HEK293T (cell line): ENCODE results near the gene SEMA6A.

Source experiments
- CTCF ChIA-PET: fragments of 350-600 bp; formaldehyde crosslinking; extraction: SDS; loops from one replicate; lab custom pipeline; 2021; ENCODE audit warnings: antibody characterized with exemption, inconsistent platforms; lab: Yijun Ruan, JAX
- POLR2A ChIA-PET: fragments of 350-600 bp; formaldehyde crosslinking; extraction: SDS; loops from one replicate; lab custom pipeline; 2020; ENCODE audit warnings: antibody characterized with exemption, inconsistent platforms; lab: Yijun Ruan, JAX
- DNase-seq: peaks from one replicate; pipeline ENCODE4 v3.0.0; 2012; ENCODE audit warnings: mixed read lengths; ENCODE audit errors: extremely low spot score
- ARNT ChIP-seq: fragments of 450-650 bp; IDR thresholded peaks from 2 replicates; pipeline ENCODE4 v1.6.1; 2017; ENCODE audit warnings: mild to moderate bottlenecking
- BHLHE40 ChIP-seq: fragments of 450-650 bp; IDR thresholded peaks from 2 replicates; pipeline ENCODE4 v1.6.1; 2016; ENCODE audit warnings: mild to moderate bottlenecking, moderate library complexity, borderline replicate concordance
- CTBP1 ChIP-seq: fragments of 450-650 bp; IDR thresholded peaks from 2 replicates; pipeline ENCODE4 v1.6.1; 2016; ENCODE audit warnings: borderline replicate concordance
- ELF4 ChIP-seq: fragments of 450-650 bp; IDR thresholded peaks from 2 replicates; pipeline ENCODE4 v1.6.1; 2017; ENCODE audit warnings: antibody characterized with exemption
- FOXA1 ChIP-seq: fragments of 450-650 bp; IDR thresholded peaks from 2 replicates; pipeline ENCODE4 v1.6.1; 2016; ENCODE audit warnings: mild to moderate bottlenecking
- FOXK2 ChIP-seq: fragments of 450-650 bp; IDR thresholded peaks from 2 replicates; pipeline ENCODE4 v1.6.1; 2016; ENCODE audit warnings: mild to moderate bottlenecking
- FOXM1 ChIP-seq: fragments of 450-650 bp; IDR thresholded peaks from 2 replicates; pipeline ENCODE4 v1.6.1; 2017; ENCODE audit warnings: mild to moderate bottlenecking, borderline replicate concordance
- HDGF ChIP-seq: fragments of 450-650 bp; IDR thresholded peaks from 2 replicates; pipeline ENCODE4 v1.6.1; 2017; ENCODE audit warnings: antibody characterized with exemption, borderline replicate concordance
- L3MBTL2 ChIP-seq: fragments of 450-650 bp; conservative IDR thresholded peaks from 2 replicates; pipeline ENCODE4 v1.6.1; 2016; ENCODE audit warnings: mild to moderate bottlenecking
- LEF1 ChIP-seq: fragments of 450-650 bp; IDR thresholded peaks from 2 replicates; pipeline ENCODE4 v1.6.1; 2017; ENCODE audit warnings: mild to moderate bottlenecking, borderline replicate concordance
- NFRKB ChIP-seq: fragments of 450-650 bp; IDR thresholded peaks from 2 replicates; pipeline ENCODE4 v1.6.1; 2016; ENCODE audit warnings: mild to moderate bottlenecking, moderate library complexity
- SP1 ChIP-seq: fragments of 450-650 bp; IDR thresholded peaks from 2 replicates; pipeline ENCODE4 v1.6.1; 2017
- SUZ12 ChIP-seq: fragments of 450-650 bp; IDR thresholded peaks from 2 replicates; pipeline ENCODE4 v1.6.1; 2016; ENCODE audit warnings: mild to moderate bottlenecking
- TARDBP ChIP-seq: fragments of 450-650 bp; IDR thresholded peaks from 2 replicates; pipeline ENCODE4 v1.6.1; 2016
- ZNF384 ChIP-seq: fragments of 450-650 bp; IDR thresholded peaks from 2 replicates; pipeline ENCODE4 v1.6.1; 2016
- TF ChIP-seq, protein P1 (sequence below): fragments of 450-650 bp; IDR thresholded peaks from 2 replicates; pipeline ENCODE4 v1.6.1; 2016

SEMA6A gene

DNA sequence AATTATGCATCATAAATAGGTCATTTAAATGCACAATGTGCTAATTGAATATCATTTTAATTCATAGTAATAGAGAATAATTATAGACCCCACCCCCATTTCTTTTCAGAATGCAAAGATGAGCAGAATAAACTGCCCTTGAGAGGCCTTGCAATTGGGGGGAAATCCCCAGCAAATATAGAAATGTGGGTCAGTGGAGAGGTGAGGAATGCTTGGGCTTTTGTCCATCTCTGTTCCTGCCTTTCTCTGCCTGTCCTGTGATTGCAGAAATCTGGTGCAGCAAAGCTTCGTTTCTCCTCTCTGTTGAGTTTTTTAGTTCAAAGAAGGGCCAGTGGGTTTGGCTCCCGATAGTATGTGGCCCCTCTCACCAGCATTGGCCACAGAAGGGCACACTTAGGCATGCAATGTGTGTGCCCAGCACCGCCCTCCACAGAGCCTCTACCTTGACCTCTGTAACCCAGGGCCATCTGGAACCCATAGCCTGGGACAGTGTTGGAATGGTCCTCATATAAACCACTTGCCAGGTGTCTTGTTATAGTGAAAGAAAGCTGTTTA is 164.2 kb downstream of the SEMA6A start:
- ChIA-PET POLR2A (no interaction called here), CTCF (interaction anchor here (0.6 to 0.8 kb wide), 2 partner anchors 38 to 116 kb away, joined by 3 read pairs; no protein-coding TSS in a partner anchor)
- DNase-seq: no peak
- TF ChIP-seq TARDBP (no peak), NFRKB (no peak), ARNT (no peak), FOXK2 (no peak), HDGF (no peak), BHLHE40 (no peak), SUZ12 (no peak), FOXM1 (no peak), LEF1 (no peak), CTBP1 (no peak), ELF4 (no peak), ZNF384 (no peak), L3MBTL2 (no peak), SP1 (no peak), FOXA1 (no peak)
- TF ChIP-seq, protein P1, sequence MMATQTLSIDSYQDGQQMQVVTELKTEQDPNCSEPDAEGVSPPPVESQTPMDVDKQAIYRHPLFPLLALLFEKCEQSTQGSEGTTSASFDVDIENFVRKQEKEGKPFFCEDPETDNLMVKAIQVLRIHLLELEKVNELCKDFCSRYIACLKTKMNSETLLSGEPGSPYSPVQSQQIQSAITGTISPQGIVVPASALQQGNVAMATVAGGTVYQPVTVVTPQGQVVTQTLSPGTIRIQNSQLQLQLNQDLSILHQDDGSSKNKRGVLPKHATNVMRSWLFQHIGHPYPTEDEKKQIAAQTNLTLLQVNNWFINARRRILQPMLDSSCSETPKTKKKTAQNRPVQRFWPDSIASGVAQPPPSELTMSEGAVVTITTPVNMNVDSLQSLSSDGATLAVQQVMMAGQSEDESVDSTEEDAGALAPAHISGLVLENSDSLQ: no peak

DNA sequence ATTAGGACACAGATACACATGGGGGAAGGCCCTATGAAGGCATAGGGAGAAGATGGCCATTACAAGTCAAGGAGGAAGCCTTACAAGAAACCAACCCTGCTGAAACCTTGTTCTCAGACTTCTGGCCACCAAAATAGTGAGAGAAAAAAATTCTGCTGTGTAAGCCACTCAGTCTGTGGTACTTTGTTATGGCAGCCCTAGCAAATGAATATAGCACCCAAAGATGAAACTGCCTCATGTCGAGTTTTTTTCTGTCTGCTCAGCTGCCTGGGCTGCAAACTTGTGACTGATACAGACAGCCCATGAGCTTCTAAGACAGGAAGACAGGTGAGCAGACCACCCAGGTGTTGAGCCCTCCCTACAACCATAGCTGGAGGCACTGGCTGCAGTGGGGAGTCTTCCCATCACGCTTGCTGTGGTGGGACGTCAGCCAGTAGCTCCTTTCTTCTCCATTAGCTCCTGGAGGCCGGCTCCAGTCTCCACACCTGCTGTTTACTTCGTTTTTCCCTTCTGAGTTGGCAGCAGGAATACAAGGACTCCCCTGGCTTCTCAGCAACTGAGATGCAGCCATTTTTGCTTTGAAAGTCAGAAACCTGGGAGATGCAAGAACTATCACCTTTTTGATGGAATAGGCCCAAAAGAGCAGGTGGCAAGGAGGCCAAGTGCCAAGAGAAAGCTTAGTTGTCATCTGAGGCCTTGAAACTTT is 164.9 kb downstream of the SEMA6A start:
- POLR2A ChIA-PET: no interaction called here
- DNase-seq: no peak
- CTCF ChIA-PET: interaction anchor here (0.8 kb wide), 1 partner anchor 37 kb away, joined by 3 read pairs; no protein-coding TSS in a partner anchor
- TF ChIP-seq FOXK2 (no peak), ZNF384 (no peak), FOXA1 (no peak)

DNA sequence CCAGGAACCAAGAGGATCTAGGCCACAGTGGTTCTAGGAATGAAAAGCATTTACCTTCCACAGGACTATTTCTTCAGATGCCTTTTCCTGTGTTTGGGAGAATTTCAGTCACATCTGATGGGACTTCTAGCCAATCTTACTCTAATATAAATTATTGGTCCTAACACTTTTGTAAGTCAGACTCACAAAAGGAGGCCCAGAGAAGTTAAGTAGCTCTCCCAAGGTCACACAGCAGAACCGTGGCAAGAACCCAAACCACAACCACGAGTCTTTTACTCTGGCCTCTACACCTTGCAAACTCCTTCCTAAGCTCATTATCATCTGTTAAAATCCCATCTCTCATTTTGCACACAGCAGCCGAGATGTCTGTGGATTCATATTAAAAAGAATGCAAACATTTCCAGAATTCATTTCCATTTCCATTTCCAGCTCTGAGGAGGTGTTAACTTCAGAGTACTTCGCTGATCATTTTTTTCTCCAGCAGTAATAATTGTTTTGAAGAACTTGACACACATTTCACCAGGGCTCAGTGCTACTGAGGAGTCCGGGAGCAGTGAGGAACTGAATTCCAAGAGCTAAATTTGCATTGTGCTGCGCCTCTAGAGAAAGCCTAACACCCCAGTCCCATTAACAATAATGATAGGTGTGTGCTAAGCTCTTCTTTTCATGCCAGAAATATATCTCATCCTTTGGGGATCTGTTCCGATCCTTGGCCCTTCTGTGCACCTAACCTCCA is 168.1 kb downstream of the SEMA6A start:
- POLR2A ChIA-PET: no interaction called here
- CTCF ChIA-PET: no interaction called here
- no peak for DNase-seq
- TF ChIP-seq NFRKB: no peak
- no peak for TF ChIP-seq SP1
- no peak for TF ChIP-seq FOXA1
- no peak for TF ChIP-seq FOXM1
- TF ChIP-seq ARNT: no peak
- no peak for TF ChIP-seq SUZ12
- TF ChIP-seq BHLHE40: no peak
- no peak for TF ChIP-seq TARDBP

DNA sequence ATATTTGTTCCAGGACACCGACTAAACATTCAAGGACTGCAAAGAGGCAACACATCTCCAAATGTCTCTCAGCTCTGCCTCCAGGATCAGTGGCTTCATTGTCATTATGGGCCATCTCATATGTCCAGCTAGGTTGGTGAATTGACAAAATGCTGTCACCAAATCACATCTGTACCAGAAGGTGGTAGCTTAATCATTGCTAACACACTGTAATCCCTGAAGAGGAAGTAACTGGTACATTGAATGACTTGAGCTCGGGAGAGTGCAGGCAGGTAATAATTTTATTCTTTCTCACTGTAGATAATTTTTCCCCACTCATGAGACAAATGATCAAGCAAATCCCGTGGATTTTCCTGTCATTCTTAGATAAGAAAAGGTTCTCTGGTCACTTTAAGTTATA is 169.8 kb downstream of the SEMA6A start:
- DNase-seq: no peak
- TF ChIP-seq CTBP1 (no peak), HDGF (no peak), ELF4 (no peak), FOXK2 (no peak), ARNT (no peak), BHLHE40 (no peak), FOXM1 (no peak), TARDBP (no peak), SUZ12 (no peak), FOXA1 (no peak), SP1 (no peak), L3MBTL2 (no peak), NFRKB (no peak), ZNF384 (no peak), LEF1 (no peak)
- TF ChIP-seq, protein P1: no peak
- CTCF ChIA-PET: interaction anchor here (0.6 kb wide), 1 partner anchor 155 kb away, joined by 3 read pairs; no protein-coding TSS in a partner anchor
- POLR2A ChIA-PET: no interaction called here

DNA sequence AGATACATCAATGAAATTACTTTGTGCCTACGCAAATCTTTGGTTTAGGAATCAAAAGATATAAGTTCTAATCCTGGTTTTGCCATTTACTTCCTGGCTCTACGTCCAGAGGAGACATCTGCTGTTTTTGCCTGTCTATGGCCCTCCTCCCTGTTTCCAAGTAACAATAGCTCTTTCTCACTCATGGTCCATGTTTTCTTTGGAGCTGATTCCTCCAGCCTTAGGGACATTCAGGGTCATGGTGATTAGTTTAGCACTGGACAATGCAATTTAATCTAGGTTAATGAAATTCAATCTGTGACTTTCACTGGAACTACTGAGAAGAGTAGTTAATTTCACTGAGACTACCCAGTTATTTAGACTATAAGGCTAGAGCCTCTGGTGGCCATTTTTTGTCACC is 170.6 kb downstream of the SEMA6A start:
- CTCF ChIA-PET: no interaction called here
- no peak for DNase-seq
- no peak for TF ChIP-seq SP1
- POLR2A ChIA-PET: no interaction called here

DNA sequence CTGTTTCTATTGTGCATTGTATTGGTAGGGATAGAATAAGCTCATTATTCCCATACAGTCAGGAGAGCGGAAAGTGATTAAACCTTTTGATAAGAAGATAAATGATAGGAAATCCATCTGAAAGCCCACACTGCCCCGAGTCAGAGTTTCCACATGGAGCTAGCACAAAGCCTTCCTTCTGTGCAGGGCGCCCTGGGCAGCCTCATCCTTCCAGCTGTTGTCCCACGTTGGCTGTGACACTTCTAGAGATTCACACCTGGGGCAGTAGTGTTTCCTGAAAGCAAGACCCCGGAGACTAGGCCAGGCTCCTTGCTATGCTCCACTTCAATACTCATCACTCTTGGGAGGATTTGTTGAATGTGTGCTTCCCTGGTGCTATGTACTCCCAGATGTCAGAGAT is 172.4 kb downstream of the SEMA6A start:
- no peak for DNase-seq
- CTCF ChIA-PET: no interaction called here
- POLR2A ChIA-PET: no interaction called here
- TF ChIP-seq NFRKB (no peak), L3MBTL2 (no peak), SP1 (no peak), BHLHE40 (no peak), TARDBP (no peak), FOXK2 (no peak)
